Aorta (tissue), 5 donors: ENCODE measurements around the gene BORCS6. TPM values are rescaled to one million over a fixed set of nuclear protein-coding genes. Genes with fewer than 3 reads are reported as not detected.

Source experiments
- ATAC-seq: fragments of 200-7000 bp; cut with Tn5 transposase; one replicate; pipeline ENCODE4 v1.9.1; 2022; ENCODE audit warnings: moderate library complexity; ENCODE audit not compliant: low FRiP score
- DNase-seq, 2 donors: peaks; one replicate each; pipeline ENCODE4 v3.0.0-alpha.2; 2020
- H3K27ac ChIP-seq, 2 donors: one replicate each; pipeline ENCODE4 v1.5.1; 2013; ENCODE audit warnings: low read length in 2 of 2, mild to moderate bottlenecking in 2 of 2, moderate library complexity in 2 of 2, control low read depth in 1 of 2, inconsistent platforms in 1 of 2, low read depth in 1 of 2
- H3K27me3 ChIP-seq, 2 donors: one replicate each; pipeline ENCODE4 v1.6.1; 2013; ENCODE audit warnings: control low read depth in 1 of 2, low read length in 1 of 2, mild to moderate bottlenecking in 1 of 2, moderate library complexity in 1 of 2; ENCODE audit not compliant: insufficient read depth in 2 of 2, control insufficient read depth in 1 of 2
- H3K36me3 ChIP-seq, 2 donors: one replicate each; pipeline ENCODE4 v1.6.1; 2013; ENCODE audit warnings: control low read depth in 1 of 2, low read length in 1 of 2, mild to moderate bottlenecking in 1 of 2; ENCODE audit not compliant: insufficient read depth in 2 of 2, control insufficient read depth in 1 of 2
- H3K4me1 ChIP-seq, 2 donors: one replicate each; pipeline ENCODE4 v1.6.1; 2013; ENCODE audit warnings: low read length in 2 of 2, control low read depth in 1 of 2, mild to moderate bottlenecking in 1 of 2, moderate library complexity in 1 of 2; ENCODE audit not compliant: insufficient read depth in 2 of 2, control insufficient read depth in 1 of 2
- H3K4me3 ChIP-seq, 2 donors: one replicate each; pipeline ENCODE4 v1.5.1; 2013; ENCODE audit warnings: low read length in 2 of 2, control low read depth in 1 of 2, mild to moderate bottlenecking in 1 of 2
- H3K9me3 ChIP-seq: one replicate; pipeline ENCODE4 v1.6.1; 2013; ENCODE audit warnings: mild to moderate bottlenecking, low read length; ENCODE audit not compliant: control insufficient read depth
- WGBS, 2 donors: extraction: QIAGEN DNeasy Blood & Tissue Kit; methylation state at CpG; one replicate each; pipeline ENCODE4 v1.1.7; 2013; 5-methylcytosine and 5-hydroxymethylcytosine counted together
- intact Hi-C, 2 donors: fragments of 100-400 bp; cut with DNase I; formaldehyde crosslinking; loops; one replicate each; pipeline versions ENCODE4 v1.14.2 to v1.15.0; 2022
- polyA plus RNA-seq, 2 donors: library from polyadenylated mRNA; stranded (reverse); fragments of 200-250 nt; gene quantifications; one replicate each; pipeline ENCODE4 v1.2.3, GENCODE V29; 2013
- total RNA-seq, 2 donors: library from RNA; stranded (reverse); fragmentation: NEBNext Ultra II Directional; extraction: Animal tissue kit (Norgen Biotek cat#: 25700); gene quantifications; one replicate each; pipeline ENCODE4 v1.2.1, GENCODE V29; 2021
- donor health status: healthy with polysubstance abuse.
- donor health status: Bipolar disorder and iron deficiency.
- donor health status: DM: no; HTN: no; CAD: no.
- donor health status: DM: no; HTN: no; CAD: no.
- donor health status: DM: yes; HTN: yes; CAD: no.

BORCS6 gene
- total and polyA plus RNA-seq, 4 donors, result 5.2 to 9.4 (median 7.2) TPM

DNA sequence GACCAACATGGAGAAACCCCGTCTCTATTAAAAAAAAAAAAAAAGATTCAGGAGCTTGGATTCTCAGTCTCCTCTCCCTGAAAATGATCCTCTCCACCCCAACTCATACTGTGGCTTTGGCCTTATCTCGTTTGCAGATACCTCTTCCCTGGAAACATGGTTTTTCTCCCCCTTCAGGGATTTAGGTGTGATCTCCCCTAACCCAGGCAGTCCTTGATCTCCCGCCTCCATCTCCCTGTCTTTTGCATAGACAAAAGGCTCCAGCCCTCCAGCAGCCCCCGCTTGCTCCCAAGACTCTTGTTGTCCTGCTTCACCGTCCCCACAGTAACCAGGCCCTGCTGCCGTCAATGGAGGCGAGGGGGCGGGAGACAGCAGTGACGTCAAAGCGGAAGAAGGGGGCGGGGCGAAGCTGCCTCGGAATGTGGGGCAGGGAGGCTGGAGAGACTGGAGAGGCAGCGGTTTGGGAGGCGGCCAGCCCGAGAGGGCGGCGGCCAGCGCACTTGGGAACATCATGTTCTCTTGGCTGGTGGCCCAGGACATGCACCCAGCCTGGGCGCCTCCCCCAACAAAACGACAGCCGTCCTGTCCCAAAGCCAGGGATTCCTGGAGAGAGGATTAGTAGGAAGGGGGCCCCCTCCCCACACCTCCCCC is 35.9 kb downstream of the BORCS6 start:
- Histone ChIP-seq H3K9me3 (no peaks in the 10 kb centered on the region), H3K4me1 (no peaks in the 10 kb centered on the region), H3K27me3 (no peaks in the 10 kb centered on the region), H3K4me3 (peak overlapping the region; percentile 78 to 81), H3K36me3 (peaks cover 0 to 9% of the 10 kb centered on the region in 2 donors), H3K27ac (peak overlapping the region; percentile 99)
- intact Hi-C loops, result loop anchor here in 1 of 2 donors (5.0 to 10.0 kb wide), 2 partner anchors 469 to 582 kb away; partner anchors contain the start of genes TP53 and WRAP53
- DNase-seq (peak; percentile 100), ATAC-seq (peak; percentile 71)
- 2% methylated on average over 21 to 22 of the region's 22 CpGs for WGBS, 2 donors

DNA sequence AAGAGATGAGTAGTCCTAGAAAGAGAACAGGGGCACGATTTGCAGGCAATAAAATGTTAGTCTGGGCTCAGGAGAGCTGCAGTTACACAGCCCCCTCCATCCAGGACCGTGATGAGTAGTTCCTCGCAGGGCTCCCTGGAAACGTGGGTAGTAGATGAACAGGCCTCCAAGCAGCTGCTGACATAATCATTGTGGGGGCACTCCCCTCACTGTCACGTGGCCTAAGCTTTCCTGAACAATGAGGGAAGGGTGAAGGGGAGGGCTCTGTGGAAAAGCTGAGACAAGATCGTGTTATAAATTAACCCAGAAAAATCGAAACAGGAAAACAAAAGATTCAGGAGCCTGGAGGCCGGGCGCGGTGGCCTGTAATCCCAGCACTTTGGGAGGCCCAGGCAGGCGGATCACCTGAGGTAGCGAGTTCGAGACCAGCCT is 36.4 kb downstream of the BORCS6 start:
- no peaks in the 10 kb centered on the region for H3K9me3 ChIP-seq
- DNase-seq (peak; percentile 90 to 91), ATAC-seq (peak; percentile 6)
- WGBS, 2 donors, result 22 to 24% methylated on average over 13 of the region's 13 CpGs
- no peak overlapping the region for H3K4me3 ChIP-seq
- intact Hi-C loops, result loop anchor here in 1 of 2 donors (5.0 to 10.0 kb wide), 2 partner anchors 469 to 581 kb away; partner anchors contain the start of genes TP53 and WRAP53
- H3K4me1 ChIP-seq, result no peaks in the 10 kb centered on the region
- H3K36me3 ChIP-seq, result peaks cover 0 to 11% of the 10 kb centered on the region in 2 donors
- H3K27me3 ChIP-seq, result no peaks in the 10 kb centered on the region
- peak overlapping the region; percentile 77 to 96 for H3K27ac ChIP-seq

DNA sequence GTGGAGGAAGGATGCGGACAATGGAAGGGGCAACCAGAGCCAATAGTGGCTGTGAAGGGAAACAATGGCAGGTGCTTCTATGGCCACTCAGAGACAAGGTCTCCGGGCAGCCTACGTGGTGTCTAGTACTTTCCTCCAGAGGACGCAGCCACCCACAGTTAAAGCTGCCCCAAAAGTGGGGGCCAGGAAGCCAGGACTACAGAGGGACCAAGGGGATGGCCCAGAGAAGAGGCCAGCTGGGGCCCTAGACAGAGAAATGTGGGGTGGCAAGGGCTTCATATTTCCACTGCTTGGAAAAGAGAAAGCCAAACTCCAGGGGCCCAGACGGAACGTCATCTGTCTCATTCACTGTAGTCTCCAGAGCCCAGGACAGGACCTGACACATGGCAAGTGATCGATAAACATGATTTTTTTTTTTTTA is 36.9 kb downstream of the BORCS6 start:
- peak overlapping the region; percentile 77 to 96 for H3K27ac ChIP-seq
- H3K9me3 ChIP-seq, result no peaks in the 10 kb centered on the region
- ATAC-seq, result no peak

DNA sequence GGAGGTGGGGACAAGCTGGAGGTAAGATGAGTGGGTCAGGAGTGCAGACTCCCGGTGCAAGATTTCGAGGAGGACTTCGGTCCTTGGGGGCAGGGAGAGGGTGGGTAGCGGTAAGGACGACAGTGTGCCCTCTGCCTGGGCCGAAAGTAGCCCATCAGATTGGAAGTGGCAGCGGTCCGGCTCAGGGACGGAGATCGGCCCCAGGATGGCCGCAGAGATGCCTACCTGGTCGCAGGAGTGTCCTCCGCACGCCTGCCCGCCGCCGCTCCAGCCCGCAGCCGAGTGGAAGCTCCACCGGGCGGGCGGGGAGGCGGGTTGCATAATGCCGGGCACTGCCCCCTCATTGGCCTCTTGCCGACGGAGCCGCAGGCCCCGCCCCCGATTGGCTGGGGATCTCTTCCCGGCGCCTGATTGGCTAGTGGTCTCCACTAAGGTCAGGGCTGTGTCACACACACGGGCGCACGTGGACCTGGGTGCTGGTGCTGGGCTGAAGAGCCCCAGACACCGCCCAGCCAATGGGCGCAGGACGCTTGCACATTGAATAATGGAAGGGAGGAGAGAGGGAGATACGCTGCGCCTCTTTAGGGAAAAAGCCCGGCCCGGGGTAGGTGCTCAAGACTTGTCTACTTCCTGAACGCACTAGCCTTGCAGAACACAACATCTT is 37.7 kb downstream of the BORCS6 start, which contains the start of gene PER1:
Gene PER1, minus strand, starts transcription at position 293 of the 664 bp plus-strand sequence. CDS start 1,698 bp downstream, outside the sequence.
- Histone ChIP-seq H3K4me1 (no peaks in the 10 kb centered on the region), H3K4me3 (peak within 1 kb of the TSS; percentile 74 to 93), H3K27ac (peak within 1 kb of the TSS; percentile 90 to 100), H3K27me3 (no peaks in the 10 kb centered on the region), H3K36me3 (peaks cover 0 to 23% of the 10 kb centered on the region in 2 donors), H3K9me3 (no peaks in the 10 kb centered on the region)
- WGBS, 2 donors, result 1 to 2% methylated on average over 36 to 42 of the region's 42 CpGs
- ATAC-seq, result peak; percentile 60
- DNase-seq, result peak; percentile 97 to 99
- intact Hi-C loops, result loop anchor here in 1 of 2 donors (5.0 to 10.0 kb wide), 2 partner anchors 467 to 580 kb away; partner anchors contain the start of genes TP53 and WRAP53

More for the DNA sequence above, 36.9 kb downstream of the BORCS6 start:
- intact Hi-C loops, result loop anchor here in 1 of 2 donors (5.0 to 10.0 kb wide), 2 partner anchors 468 to 581 kb away; partner anchors contain the start of genes TP53 and WRAP53
- Histone ChIP-seq H3K27me3 (no peaks in the 10 kb centered on the region), H3K4me1 (no peaks in the 10 kb centered on the region), H3K36me3 (peaks cover 0 to 15% of the 10 kb centered on the region in 2 donors), H3K4me3 (no peak overlapping the region)
- whole genome bisulfite sequencing, 2 donors, result 70 to 72% methylated on average over 7 of the region's 7 CpGs
- peak; percentile 58 to 61 for DNase-seq

DNA sequence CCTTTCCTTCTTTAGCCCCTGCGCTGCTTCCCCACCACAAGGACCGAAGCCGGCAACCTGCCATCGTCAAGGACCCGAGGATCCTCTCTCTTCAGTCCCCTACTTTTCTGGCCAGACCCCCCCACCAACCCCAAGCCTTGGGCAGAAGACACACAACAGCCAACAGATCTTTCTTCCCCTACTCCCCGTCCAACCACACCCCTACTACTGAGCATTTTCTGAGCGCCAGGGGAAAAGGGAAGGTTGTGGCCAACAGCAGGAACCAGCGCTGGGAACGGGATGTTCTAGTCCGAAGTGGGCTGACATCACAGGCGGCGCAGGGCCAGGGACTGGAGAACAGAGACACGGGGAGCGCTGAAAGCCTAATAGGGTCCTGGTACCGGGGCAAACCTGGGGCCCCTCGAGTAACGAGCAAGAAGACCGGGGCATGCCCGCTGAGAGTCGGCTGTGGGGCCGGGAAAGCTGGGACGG is 38.3 kb downstream of the BORCS6 start:
- WGBS, 2 donors, result 0 to 1% methylated on average over 22 of the region's 22 CpGs
- H3K27ac ChIP-seq, result peak overlapping the region; percentile 90 to 100
- no peaks in the 10 kb centered on the region for H3K27me3 ChIP-seq
- intact Hi-C loops, result loop anchor here in 1 of 2 donors (5.0 to 10.0 kb wide), 2 partner anchors 467 to 579 kb away; partner anchors contain the start of genes TP53 and WRAP53
- no peaks in the 10 kb centered on the region for H3K9me3 ChIP-seq
- peak overlapping the region; percentile 74 to 93 for H3K4me3 ChIP-seq
- peaks cover 0 to 27% of the 10 kb centered on the region in 2 donors for H3K36me3 ChIP-seq
- DNase-seq (peak; percentile 94 to 95), ATAC-seq (peak; percentile 4)
- no peaks in the 10 kb centered on the region for H3K4me1 ChIP-seq

DNA sequence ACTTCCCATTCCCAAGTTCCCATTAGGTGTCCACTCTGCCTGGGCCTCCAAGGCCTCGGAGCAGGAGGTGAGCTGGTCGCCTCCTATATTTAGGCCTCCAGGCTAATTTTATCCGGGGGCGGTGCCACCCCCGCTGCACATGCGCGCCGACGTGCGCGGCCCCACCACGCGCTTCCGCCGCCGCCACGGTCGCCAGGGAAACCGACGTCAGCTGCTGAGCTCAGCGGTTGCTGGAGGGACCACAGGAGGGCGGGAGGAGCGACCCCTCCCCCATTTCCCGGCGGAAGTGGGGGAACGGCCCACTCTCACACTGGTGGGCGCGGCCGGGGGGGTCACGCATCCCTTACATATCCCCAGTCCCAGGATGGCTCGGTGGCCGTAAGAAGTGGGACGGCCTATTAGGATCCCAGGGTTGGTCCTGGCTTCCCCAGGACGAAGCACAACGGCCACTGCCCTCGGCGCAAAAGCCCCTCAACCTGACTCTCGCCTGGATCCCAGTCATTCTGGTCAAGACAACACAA is 38.8 kb downstream of the BORCS6 start:
- ATAC-seq (peak; percentile 66), DNase-seq (peak; percentile 96 to 98)
- Histone ChIP-seq H3K27me3 (no peaks in the 10 kb centered on the region), H3K4me3 (peak overlapping the region; percentile 74 to 93), H3K4me1 (no peaks in the 10 kb centered on the region), H3K9me3 (no peaks in the 10 kb centered on the region), H3K27ac (peak overlapping the region; percentile 90 to 100), H3K36me3 (peaks cover 1 to 32% of the 10 kb centered on the region in 2 donors)
- 0 to 1% methylated on average over 37 to 38 of the region's 38 CpGs for WGBS, 2 donors
- intact Hi-C loops, result loop anchor here in 1 of 2 donors (5.0 to 10.0 kb wide), 2 partner anchors 466 to 579 kb away; partner anchors contain the start of genes TP53 and WRAP53

DNA sequence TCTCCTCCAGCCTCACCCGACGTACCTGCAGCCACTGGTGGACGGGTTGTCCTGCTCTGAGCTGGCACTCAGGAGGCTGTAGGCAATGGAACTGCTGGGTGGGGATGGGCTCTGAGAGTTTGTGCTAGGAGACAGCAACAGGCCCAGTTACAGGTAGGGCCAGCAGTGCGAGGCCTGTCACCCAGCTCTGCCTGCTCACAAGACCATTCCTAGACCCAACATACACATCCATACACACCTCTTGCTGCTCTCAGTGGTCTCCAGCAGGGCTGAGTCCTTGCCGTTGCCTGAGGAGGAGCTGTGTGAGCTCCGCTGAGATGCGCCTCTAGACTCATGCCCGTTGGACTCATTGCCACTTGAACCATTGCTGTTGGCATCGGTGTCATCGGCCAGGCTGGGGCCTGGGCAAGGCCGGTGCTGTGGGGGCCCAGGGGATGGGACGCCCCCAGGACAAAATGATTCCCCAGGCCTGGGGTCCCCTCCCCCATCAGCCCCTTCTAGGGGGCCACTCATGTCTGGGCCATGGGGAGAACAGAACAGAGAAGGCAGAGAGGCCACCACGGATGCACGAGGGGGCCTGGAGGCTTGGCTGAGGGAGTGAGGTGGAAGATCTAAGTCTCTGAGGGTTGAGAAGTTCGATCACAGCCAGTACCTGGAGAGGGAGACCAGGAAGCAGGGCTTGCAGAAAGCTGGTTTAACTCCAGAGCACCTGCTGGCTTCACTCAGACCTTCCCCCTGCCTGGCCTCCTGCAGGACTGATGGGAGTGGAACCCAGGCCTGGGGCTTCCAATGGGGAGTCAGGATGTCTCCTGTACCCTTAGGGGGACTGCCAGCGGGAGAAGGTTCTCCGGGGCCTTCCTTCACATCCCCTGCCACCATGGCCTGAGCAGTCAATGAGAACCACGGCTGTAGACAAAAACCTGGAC is 39.5 kb downstream of the BORCS6 start:
- Histone ChIP-seq H3K4me3 (peak overlapping the region in 1 of 2 donors; percentile 4), H3K36me3 (peaks cover 7 to 37% of the 10 kb centered on the region in 2 donors), H3K27ac (peak overlapping the region in 1 of 2 donors; percentile 49), H3K27me3 (no peaks in the 10 kb centered on the region), H3K4me1 (no peaks in the 10 kb centered on the region), H3K9me3 (no peaks in the 10 kb centered on the region)
- no peak for ATAC-seq
- 60 to 62% methylated on average over 18 of the region's 18 CpGs for WGBS, 2 donors
- peak; percentile 54 to 68 for DNase-seq
- intact Hi-C loops, result loop anchor here in 1 of 2 donors (5.0 to 10.0 kb wide), 2 partner anchors 466 to 578 kb away; partner anchors contain the start of genes TP53 and WRAP53
